Erythroblast (primary cell): ENCODE data around the gene MOV10.

Experiments used
- GATA1 ChIP-seq: IDR thresholded peaks from 2 replicates; pipeline ENCODE4 v1.6.1; 2011; ENCODE audit warnings: low read depth, mild to moderate bottlenecking, control low read depth, low read length, moderate library complexity
- POLR2A ChIP-seq: IDR thresholded peaks from 2 replicates; pipeline ENCODE4 v1.6.1; 2011; ENCODE audit warnings: mild to moderate bottlenecking, low read length

- TF ChIP-seq POLR2A (no peak), GATA1 (no peak)
Observed at GRCh38 chr1:112717263-112717873, 42.9 kb downstream of the MOV10 start.
